ENCODE measurements around the gene AADACL2.

- TF ChIP-seq POLR2A (IDR thresholded peaks at IDR 0.05) (no peak), CTCF (IDR thresholded peaks at IDR 0.05) (no peak)
These were observed 17.0 kb downstream of the AADACL2 start for GRCh38 chr3:151750678-151751077.

Data from uterus (tissue), 2 donors.